HepG2 (cell line): Measurements from ENCODE around the gene HMCN2. TPM values are rescaled to one million over a fixed set of nuclear protein-coding genes. Genes with fewer than 3 reads are reported as not detected.
A peak's percentile ranks its signal among the peaks of the same experiment; 100 is the strongest.

Source experiments
- ATAC-seq: fragments of 200-7000 bp; cut with Tn5 transposase; 3 replicates; pipeline ENCODE4 v1.9.1; 2020; ENCODE audit warnings: mild to moderate bottlenecking, moderate library complexity
- BruUV-seq: library from RNA; stranded (reverse); fragments of 400-500 nt; replicated peaks from 2 replicates; lab custom pipeline; 2021; lab: Mats Ljungman, UMichigan
- CTCF ChIA-PET: fragments of 300-600 bp; formaldehyde crosslinking; extraction: SDS; loops from one replicate; lab custom pipeline; 2021; ENCODE audit warnings: low total read pairs, inconsistent platforms, low intra/inter-chr PET ratio; lab: Yijun Ruan, JAX
- POLR2A ChIA-PET: fragments of 350-600 bp; sonication (Branson Sonifier 250); formaldehyde crosslinking; loops from one replicate; lab custom pipeline; 2020; ENCODE audit warnings: antibody characterized with exemption, inconsistent platforms; lab: Yijun Ruan, JAX
- DNase-seq: peaks from one replicate; pipeline ENCODE4 v3.0.0-alpha.2; 2015; ENCODE audit warnings: low spot score
- FAIRE-seq: peaks from 3 replicates; lab custom pipeline; 2011; peaks lifted over from hg19 to GRCh38; lab: Jason Lieb, UNC
- H2AFZ ChIP-seq: one replicate; pipeline ENCODE4 v1.6.1; 2011; ENCODE audit warnings: low read length, inconsistent platforms
- H3K27ac ChIP-seq: fragments of 300-600 bp; 3 replicates; pipeline ENCODE4 v1.8.0; 2011; ENCODE audit warnings: mixed run types, mild to moderate bottlenecking, mixed read lengths, low read length, inconsistent platforms; ENCODE audit not compliant: insufficient read depth; ENCODE audit errors: extremely low read length
- H3K27me3 ChIP-seq, 2 experiments: fragments of 200-600 bp in 1 of 2; 2 replicates in 1 of 2; 3 replicates in 1 of 2; pipeline versions ENCODE4 v1.6.0 to v1.8.0; 2011; ENCODE audit warnings: low read length in 2 of 2, mild to moderate bottlenecking in 2 of 2, moderate library complexity in 2 of 2, inconsistent platforms in 1 of 2; ENCODE audit not compliant: insufficient read depth in 2 of 2, control insufficient read depth in 1 of 2
- H3K36me3 ChIP-seq, 2 experiments: fragments of 200-600 bp in 1 of 2; replicated peaks in 1 of 2; 2 replicates in 1 of 2; 3 replicates in 1 of 2; pipeline versions ENCODE4 v1.5.1 to v1.8.0; 2011; ENCODE audit warnings: low read length in 2 of 2, inconsistent platforms in 1 of 2; ENCODE audit not compliant: insufficient read depth in 2 of 2, control insufficient read depth in 1 of 2
- H3K4me1 ChIP-seq: 2 replicates; pipeline ENCODE4 v1.5.1; 2012; ENCODE audit warnings: low read length, inconsistent platforms; ENCODE audit not compliant: insufficient read depth
- H3K4me2 ChIP-seq: 2 replicates; pipeline ENCODE4 v1.6.0; 2011; ENCODE audit warnings: low read depth, low read length, inconsistent platforms
- H3K4me3 ChIP-seq, 3 experiments: fragments of 200-600 bp in 1 of 3; sonication (generic), shearing (Covaris generic) in 1 of 3; replicated peaks in 1 of 3; 2 replicates each; pipeline ENCODE4 v1.5.1; 2011 to 2016; ENCODE audit warnings: low read length in 3 of 3, inconsistent platforms in 2 of 3, low read depth in 2 of 3, mild to moderate bottlenecking in 2 of 3, control low read depth in 1 of 3, mixed read lengths in 1 of 3; ENCODE audit not compliant: insufficient read depth in 1 of 3
- H3K79me2 ChIP-seq: one replicate; pipeline ENCODE4 v1.6.1; 2011; ENCODE audit warnings: low read length, inconsistent platforms; ENCODE audit not compliant: insufficient read depth
- H3K9ac ChIP-seq: 2 replicates; pipeline ENCODE4 v1.6.0; 2011; ENCODE audit warnings: mild to moderate bottlenecking, low read depth, low read length, inconsistent platforms; ENCODE audit not compliant: insufficient read depth
- H3K9me3 ChIP-seq: 2 replicates; pipeline ENCODE4 v1.5.1; 2012; ENCODE audit warnings: mild to moderate bottlenecking, low read length
- H4K20me1 ChIP-seq: 2 replicates; pipeline ENCODE4 v1.6.0; 2011; ENCODE audit warnings: inconsistent platforms, mild to moderate bottlenecking, low read length, moderate library complexity; ENCODE audit not compliant: insufficient read depth
- CHCHD3 ChIP-seq: sonication (generic); formaldehyde crosslinking; IDR thresholded peaks from 2 replicates; pipeline ENCODE4 v1.8.0; 2022; ENCODE audit warnings: mild to moderate bottlenecking, missing genetic modification reagents, moderate library complexity
- KLF9 ChIP-seq: IDR thresholded peaks from 2 replicates; pipeline ENCODE4 v1.6.1; 2016; ENCODE audit warnings: low read depth
- MEIS2 ChIP-seq: sonication (generic); formaldehyde crosslinking; IDR thresholded peaks from 2 replicates; pipeline ENCODE4 v1.9.0; 2021; ENCODE audit warnings: mild to moderate bottlenecking, missing genetic modification reagents
- PRDM15 ChIP-seq: sonication (generic); formaldehyde crosslinking; IDR thresholded peaks from 2 replicates; pipeline ENCODE4 v1.4.0; 2020; ENCODE audit warnings: missing genetic modification reagents
- SPEN ChIP-seq: sonication (generic); formaldehyde crosslinking; IDR thresholded peaks from 2 replicates; pipeline ENCODE4 v1.5.1; 2020; ENCODE audit warnings: low read depth, mild to moderate bottlenecking, missing genetic modification reagents
- TRAFD1 ChIP-seq: sonication (generic); formaldehyde crosslinking; IDR thresholded peaks from 2 replicates; pipeline ENCODE4 v1.5.1; 2020; ENCODE audit warnings: missing genetic modification reagents, mild to moderate bottlenecking, borderline replicate concordance
- ZNF251 ChIP-seq: sonication (generic); formaldehyde crosslinking; IDR thresholded peaks from 2 replicates; pipeline ENCODE4 v1.9.0; 2021; ENCODE audit warnings: mild to moderate bottlenecking, missing genetic modification reagents
- ZNF496 ChIP-seq: sonication (generic); formaldehyde crosslinking; IDR thresholded peaks from 2 replicates; pipeline ENCODE4 v1.8.1; 2023; ENCODE audit warnings: mild to moderate bottlenecking, moderate library complexity, missing genetic modification reagents; ENCODE audit not compliant: insufficient replicate concordance
- whole genome bisulfite sequencing: methylation state at CpG from one replicate; pipeline ENCODE4 v1.1.6; 2017; ENCODE audit warnings: low lambda C conversion rate; 5-methylcytosine and 5-hydroxymethylcytosine counted together
- in situ Hi-C: cut with HindIII; loops from 2 replicates; pipeline ENCODE4 v1.10.0; 2017; ENCODE audit warnings: low pct_unique_long_range_greater_than_20kb; ENCODE audit not compliant: extremely low pct_ligation_motif_present
- intact Hi-C: fragments of 100-400 bp; cut with micrococcal nuclease; formaldehyde crosslinking; loops from one replicate; pipeline ENCODE4 v1.10.0; 2022; ENCODE audit not compliant: unreplicated experiment
- polyA plus RNA-seq, 8 experiments: library from polyadenylated mRNA; depleted of rRNA in 3 of 8; stranded (reverse) in 7 of 8; unstranded in 1 of 8; fragments of >200 nt; fragmentation: Illumina TruSeq in 4 of 8; extraction: Trizol in 4 of 8; gene quantifications; 2 replicates each; pipeline versions ENCODE4 v1.2.1 to v1.2.3, GENCODE V29; 2011 to 2016; ENCODE audit warnings: low read depth in 4 of 8, missing spikeins in 1 of 8, mixed read lengths in 1 of 8; ENCODE audit not compliant: insufficient read depth in 1 of 8
- total RNA-seq, 5 experiments: library from RNA; depleted of rRNA; stranded (reverse); fragments of >200 nt; fragmentation: Illumina TruSeq; extraction: Trizol; gene quantifications; 2 replicates each; pipeline ENCODE4 v1.2.3, GENCODE V29; 2016; ENCODE audit warnings: low read depth in 1 of 5

HMCN2 gene
- total and polyA plus RNA-seq, 2 of the 13 experiments (the other 11 are each of a cell fraction or from before 2014, with no cell fraction given): 0.09 TPM; not detected in 1

DNA sequence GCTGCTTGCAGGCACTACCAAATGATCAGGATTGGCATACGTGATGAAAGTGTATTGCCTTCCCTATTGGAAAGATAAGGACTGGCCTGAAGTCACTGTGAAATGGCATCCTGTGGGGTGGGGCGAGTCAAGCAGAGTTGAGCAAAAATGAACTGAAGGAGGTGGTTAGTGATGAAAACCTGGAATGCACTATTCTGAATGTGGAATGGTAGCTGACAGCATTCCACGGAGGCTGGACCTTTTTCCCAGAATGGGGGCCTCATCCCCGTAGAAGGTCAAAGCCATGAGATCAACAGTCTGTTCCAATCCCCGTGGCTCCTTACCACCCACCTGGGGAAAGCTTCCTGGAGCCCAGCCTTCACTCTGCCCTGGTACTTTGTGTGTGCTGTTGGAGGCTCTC lies 216.9 kb downstream of the HMCN2 start:
- BruUV-seq: no TSS peak
- no peak overlapping the region for H2AFZ ChIP-seq
- H3K36me3 ChIP-seq: 0 out of 5 replicates have a peak, but pooled peaks cover 0 to 1% of the 10 kb centered on the region in 2 experiments
- ATAC-seq (no peak), FAIRE-seq (no peak), DNase-seq (no peak)
- no peaks in the 10 kb centered on the region for H3K79me2 ChIP-seq
- TF ChIP-seq CHCHD3 (CRISPR knock-in tag): no peak
- peak; percentile 58; the same call in 1 of the 2 replicates for TF ChIP-seq PRDM15 (CRISPR knock-in tag)
- TF ChIP-seq ZNF251 (CRISPR knock-in tag): no peak
- TF ChIP-seq SPEN (CRISPR knock-in tag): no peak
- TF ChIP-seq ZNF496 (CRISPR knock-in tag): no peak
- TF ChIP-seq KLF9 (CRISPR knock-in tag): no peak
- no peak for TF ChIP-seq MEIS2 (CRISPR knock-in tag)
- no peak for TF ChIP-seq TRAFD1 (CRISPR knock-in tag)
- H4K20me1 ChIP-seq: no peaks in the 10 kb centered on the region
- ChIA-PET POLR2A (no interaction called here), CTCF (interaction anchor here (0.9 kb wide), 1 partner anchor 22 kb away, joined by 3 read pairs; no protein-coding TSS in a partner anchor)
- H3K9ac ChIP-seq: no peak overlapping the region
- intact Hi-C loops (no loop called here), in situ Hi-C loops (no loop called here)
- H3K9me3 ChIP-seq: no peaks in the 10 kb centered on the region
- WGBS: 93% methylated on average over 5 of the region's 5 CpGs
- H3K27me3 ChIP-seq: no peaks in the 10 kb centered on the region
- H3K27ac ChIP-seq: no peak overlapping the region
- no peaks in the 10 kb centered on the region for H3K4me1 ChIP-seq
- H3K4me3 ChIP-seq: no peak overlapping the region
- H3K4me2 ChIP-seq: no peak overlapping the region
